ENCODE measurements around the gene ATG2A.

- TF ChIP-seq CTCF (optimal IDR thresholded peaks at IDR 0.05 in 1 of 3, IDR thresholded peaks at IDR 0.05 in 1 of 3, conservative IDR thresholded peaks at IDR 0.05 in 1 of 3; ENCODE audit: extremely low read depth in 1 of 3, insufficient read depth in 2 of 3, low read length in 3 of 3) (no peak), EZH2 (IDR thresholded peaks at IDR 0.05; ENCODE audit: low read length) (no peak)
Observed at GRCh38 chr11:64862987-64863390, 54.0 kb downstream of the ATG2A start.

Measured in keratinocyte (primary cell).